Naive B cell (primary cell): ENCODE measurements around the gene DYDC1. TPM values are rescaled to one million over a fixed set of nuclear protein-coding genes. Genes with fewer than 3 reads are reported as not detected.

ENCODE experiments used
- ATAC-seq, 2 donors: fragments of 150-1000 bp; cut with Tn5 transposase; 2 replicates each; pipeline ENCODE4 v1.10.0; 2021; ENCODE audit warnings: low read depth in 2 of 2, mild to moderate bottlenecking in 2 of 2, moderate library complexity in 2 of 2
- DNase-seq: peaks from one replicate; pipeline ENCODE4 v3.0.0; 2022
- H3K27ac Mint-ChIP-seq, 6 donors: one replicate each; pipeline ENCODE4 v1.8.0; 2020 to 2022; ENCODE audit warnings: mild to moderate bottlenecking in 6 of 6, mixed read lengths in 6 of 6, moderate library complexity in 5 of 6, inconsistent platforms in 2 of 6
- H3K27me3 Mint-ChIP-seq, 3 donors: one replicate each; pipeline ENCODE4 v1.8.0; 2021 to 2022; ENCODE audit warnings: mixed read lengths in 3 of 3, mild to moderate bottlenecking in 1 of 3
- H3K36me3 Mint-ChIP-seq, 2 donors: one replicate each; pipeline ENCODE4 v1.8.0; 2020 to 2022; ENCODE audit warnings: mixed read lengths in 2 of 2, inconsistent platforms in 1 of 2, mild to moderate bottlenecking in 1 of 2
- H3K4me1 Mint-ChIP-seq, 3 donors: one replicate each; pipeline ENCODE4 v1.8.0; 2020 to 2022; ENCODE audit warnings: mixed read lengths in 3 of 3, inconsistent platforms in 1 of 3, mild to moderate bottlenecking in 1 of 3, moderate library complexity in 1 of 3
- H3K4me3 Mint-ChIP-seq, 8 donors: one replicate each; pipeline ENCODE4 v1.8.0; 2020 to 2022; ENCODE audit warnings: mild to moderate bottlenecking in 8 of 8, mixed read lengths in 8 of 8, moderate library complexity in 8 of 8, inconsistent platforms in 2 of 8
- H3K9me3 Mint-ChIP-seq, 7 donors: one replicate each; pipeline ENCODE4 v1.8.0; 2020 to 2022; ENCODE audit warnings: mixed read lengths in 7 of 7, mild to moderate bottlenecking in 5 of 7, inconsistent platforms in 2 of 7, moderate library complexity in 1 of 7
- polyA plus RNA-seq, 6 donors: library from polyadenylated mRNA; unstranded; fragments of 300-500 nt; fragmentation: Illumina TruSeq; gene quantifications; one replicate each; pipeline ENCODE4 v1.2.3, GENCODE V29; 2021; ENCODE audit warnings: low read depth in 6 of 6

Gene DYDC1
- polyA plus RNA-seq, 6 donors from 2014 or later, result not detected

DNA sequence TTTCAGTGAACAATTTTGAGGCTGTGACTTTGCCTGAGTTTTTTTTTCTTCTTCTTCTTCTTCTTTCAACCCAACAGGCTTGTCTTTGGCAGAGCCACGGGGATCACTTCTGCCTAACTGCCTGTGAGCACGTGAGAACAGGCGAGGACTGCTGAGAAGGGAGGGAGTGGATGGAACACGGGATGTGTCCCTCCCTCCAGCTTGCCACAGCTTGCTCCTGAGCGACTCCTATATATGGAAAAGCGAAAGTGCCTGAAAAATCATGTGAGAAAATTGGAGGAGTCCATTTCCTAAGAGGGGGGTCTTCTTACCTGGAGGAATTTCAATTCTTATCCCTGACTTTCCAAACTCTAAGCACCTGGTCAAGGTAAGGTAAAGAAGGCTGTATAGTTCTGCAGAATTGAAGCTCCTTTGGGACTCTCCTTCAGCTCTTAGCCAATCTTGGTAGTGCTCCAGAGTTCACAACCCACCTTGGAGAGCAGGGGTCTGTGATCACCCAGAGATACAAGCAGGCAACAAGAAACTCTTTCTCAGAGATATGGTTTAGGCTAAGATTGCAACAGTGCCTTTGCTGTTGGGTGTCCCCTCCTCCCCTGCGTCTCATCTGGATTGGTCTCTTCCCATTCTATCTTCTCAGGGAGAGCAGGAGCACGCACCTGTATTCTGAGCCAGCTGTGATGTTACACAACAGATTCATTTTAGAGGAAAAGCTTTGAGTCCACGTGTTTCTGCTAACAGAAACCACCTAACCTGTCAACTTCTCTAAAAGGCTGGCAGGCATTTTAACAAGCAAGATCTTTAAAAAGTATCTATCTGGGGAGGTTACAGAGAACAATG lies 66.9 kb downstream of the DYDC1 start, which contains the start of gene MAT1A:
Gene MAT1A (minus strand): TSS at position 208 of the 837 bp plus-strand sequence. CDS start 235 bp downstream, outside the sequence.
- no peak for DNase-seq
- Mint-ChIP-seq H3K9me3 (no peaks in the 10 kb centered on the region), H3K36me3 (no peaks in the 10 kb centered on the region), H3K27ac (peak within 1 kb of the TSS in 1 of 6 donors; percentile 61), H3K4me3 (no peak within 1 kb of the TSS), H3K4me1 (peaks cover 0 to 5% (median 0%) of the 10 kb centered on the region in 3 donors), H3K27me3 (peaks cover 4 to 19% (median 8%) of the 10 kb centered on the region in 3 donors)
- no peak for ATAC-seq

DNA sequence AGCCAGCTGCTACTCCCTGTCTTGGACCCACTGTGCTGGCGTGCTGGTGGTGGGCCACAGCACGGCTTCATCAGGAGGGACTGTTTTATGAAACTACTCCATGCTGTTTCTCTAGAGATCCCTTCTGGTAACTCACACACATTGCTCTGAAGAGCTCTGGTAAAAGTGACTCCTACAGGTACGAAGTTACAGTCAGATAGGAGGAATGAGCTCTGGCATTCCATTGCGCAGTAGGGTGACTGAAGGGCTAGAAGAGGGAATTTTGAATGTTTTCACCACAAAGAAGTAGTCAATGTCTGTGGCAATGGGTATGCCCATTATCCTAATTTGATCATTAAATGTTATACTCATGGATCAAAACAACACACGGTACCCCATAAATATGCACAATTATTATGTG lies 67.7 kb downstream of the DYDC1 start:
- peak overlapping the region in 1 of 6 donors; percentile 61 for H3K27ac Mint-ChIP-seq
- no peaks in the 10 kb centered on the region for H3K36me3 Mint-ChIP-seq
- no peak overlapping the region for H3K4me3 Mint-ChIP-seq
- peaks cover 0 to 19% (median 8%) of the 10 kb centered on the region in 3 donors for H3K27me3 Mint-ChIP-seq
- no peaks in the 10 kb centered on the region for H3K9me3 Mint-ChIP-seq
- DNase-seq (no peak), ATAC-seq (no peak)
- H3K4me1 Mint-ChIP-seq, result peaks cover 0 to 5% (median 0%) of the 10 kb centered on the region in 3 donors

Other genes with a start within 250 kb of the DYDC1 start
- not detected for gene PLAC9, start 224.0 kb downstream of the DYDC1 start, polyA plus RNA-seq
- gene ANXA11, start 151.2 kb downstream of the DYDC1 start, polyA plus RNA-seq, result 100 to 1,000 TPM; 146 to 167 (median 157) TPM
- not detected for gene MAT1A, start 67.1 kb downstream of the DYDC1 start, polyA plus RNA-seq
- not detected for gene DYDC2, start within 50 bp of the DYDC1 start, polyA plus RNA-seq
- 10 to 100 TPM in 2 of 6 donors, 1 to 10 TPM in 4; 2.5 to 13.9 (median 8.3) TPM for gene PRXL2A, start 51.8 kb upstream of the DYDC1 start, polyA plus RNA-seq
- gene TSPAN14, start 97.6 kb upstream of the DYDC1 start, polyA plus RNA-seq, result 10 to 100 TPM; 31.0 to 60.8 (median 38.1) TPM
- gene SH2D4B, start 181.1 kb upstream of the DYDC1 start, polyA plus RNA-seq, result under 1 TPM in 1 of 6 donors, not detected in 5; 0.19 TPM